Glutamatergic neuron (in vitro differentiated cells): ENCODE data around the gene CENPK. TPM values are rescaled to one million over a fixed set of nuclear protein-coding genes. Genes with fewer than 3 reads are reported as not detected.

Source experiments
- DNase-seq: peaks from one replicate; pipeline ENCODE4 v3.0.0; 2022
- H3K27ac Mint-ChIP-seq: one replicate; pipeline ENCODE4 v1.8.0; 2020; ENCODE audit warnings: mild to moderate bottlenecking, mixed read lengths, inconsistent platforms; ENCODE audit not compliant: unreplicated experiment
- H3K27me3 Mint-ChIP-seq: one replicate; pipeline ENCODE4 v1.8.0; 2020; ENCODE audit warnings: mild to moderate bottlenecking, moderate library complexity, mixed read lengths, inconsistent platforms; ENCODE audit not compliant: unreplicated experiment
- H3K36me3 Mint-ChIP-seq: one replicate; pipeline ENCODE4 v1.8.0; 2020; ENCODE audit warnings: mild to moderate bottlenecking, mixed read lengths, inconsistent platforms; ENCODE audit not compliant: unreplicated experiment
- H3K4me1 Mint-ChIP-seq: one replicate; pipeline ENCODE4 v1.8.0; 2020; ENCODE audit warnings: mild to moderate bottlenecking, low read depth, mixed read lengths, inconsistent platforms; ENCODE audit not compliant: unreplicated experiment
- H3K4me3 Mint-ChIP-seq: one replicate; pipeline ENCODE4 v1.8.0; 2020; ENCODE audit warnings: mild to moderate bottlenecking, mixed read lengths, inconsistent platforms; ENCODE audit not compliant: unreplicated experiment
- H3K9me3 Mint-ChIP-seq: one replicate; pipeline ENCODE4 v1.8.0; 2020; ENCODE audit warnings: mild to moderate bottlenecking, moderate library complexity, mixed read lengths, inconsistent platforms; ENCODE audit not compliant: unreplicated experiment
- total RNA-seq: library from RNA; stranded (reverse); fragmentation: NEBNext Ultra II Directional; extraction: Animal tissue kit (Norgen Biotek cat#: 25700); gene quantifications from one replicate; pipeline ENCODE4 v1.2.1, GENCODE V29; 2021; ENCODE audit not compliant: unreplicated experiment
- TF ChIP-seq, protein P1 (sequence below): fragments of 200-600 bp; sonication (generic); IDR thresholded peaks from one replicate; pipeline ENCODE4 v1.5.0; 2021; ENCODE audit not compliant: partially characterized antibody, unreplicated experiment

Gene CENPK
- total RNA-seq, 1 donor from 2014 or later: 11.9 TPM

DNA sequence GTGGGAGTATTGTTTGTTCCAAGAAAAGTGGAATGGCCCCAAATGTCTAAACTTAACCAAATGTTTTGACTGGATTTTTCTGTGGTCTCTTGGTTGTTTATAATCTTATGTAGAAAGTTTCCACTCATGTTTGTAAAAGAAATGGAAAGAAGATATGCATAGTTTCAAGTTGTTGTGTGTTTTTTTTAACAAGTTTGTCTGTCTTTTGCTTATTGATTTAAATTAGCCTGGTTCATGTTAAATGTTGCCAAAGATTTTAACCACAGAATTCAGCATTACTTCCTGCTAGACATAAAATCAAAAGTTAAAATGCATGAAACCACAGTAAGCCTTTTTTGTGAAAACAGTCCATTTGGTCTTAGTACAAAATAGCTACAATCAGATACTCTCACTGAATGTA lies 14.2 kb upstream of the CENPK start:
- no peak overlapping the region for H3K4me3 Mint-ChIP-seq
- TF ChIP-seq, protein P1, sequence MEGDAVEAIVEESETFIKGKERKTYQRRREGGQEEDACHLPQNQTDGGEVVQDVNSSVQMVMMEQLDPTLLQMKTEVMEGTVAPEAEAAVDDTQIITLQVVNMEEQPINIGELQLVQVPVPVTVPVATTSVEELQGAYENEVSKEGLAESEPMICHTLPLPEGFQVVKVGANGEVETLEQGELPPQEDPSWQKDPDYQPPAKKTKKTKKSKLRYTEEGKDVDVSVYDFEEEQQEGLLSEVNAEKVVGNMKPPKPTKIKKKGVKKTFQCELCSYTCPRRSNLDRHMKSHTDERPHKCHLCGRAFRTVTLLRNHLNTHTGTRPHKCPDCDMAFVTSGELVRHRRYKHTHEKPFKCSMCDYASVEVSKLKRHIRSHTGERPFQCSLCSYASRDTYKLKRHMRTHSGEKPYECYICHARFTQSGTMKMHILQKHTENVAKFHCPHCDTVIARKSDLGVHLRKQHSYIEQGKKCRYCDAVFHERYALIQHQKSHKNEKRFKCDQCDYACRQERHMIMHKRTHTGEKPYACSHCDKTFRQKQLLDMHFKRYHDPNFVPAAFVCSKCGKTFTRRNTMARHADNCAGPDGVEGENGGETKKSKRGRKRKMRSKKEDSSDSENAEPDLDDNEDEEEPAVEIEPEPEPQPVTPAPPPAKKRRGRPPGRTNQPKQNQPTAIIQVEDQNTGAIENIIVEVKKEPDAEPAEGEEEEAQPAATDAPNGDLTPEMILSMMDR: no peak
- H3K27ac Mint-ChIP-seq: no peak overlapping the region
- H3K27me3 Mint-ChIP-seq: no peaks in the 10 kb centered on the region
- no peaks in the 10 kb centered on the region for H3K9me3 Mint-ChIP-seq
- H3K36me3 Mint-ChIP-seq: no peaks in the 10 kb centered on the region
- H3K4me1 Mint-ChIP-seq: no peaks in the 10 kb centered on the region
- DNase-seq: no peak

DNA sequence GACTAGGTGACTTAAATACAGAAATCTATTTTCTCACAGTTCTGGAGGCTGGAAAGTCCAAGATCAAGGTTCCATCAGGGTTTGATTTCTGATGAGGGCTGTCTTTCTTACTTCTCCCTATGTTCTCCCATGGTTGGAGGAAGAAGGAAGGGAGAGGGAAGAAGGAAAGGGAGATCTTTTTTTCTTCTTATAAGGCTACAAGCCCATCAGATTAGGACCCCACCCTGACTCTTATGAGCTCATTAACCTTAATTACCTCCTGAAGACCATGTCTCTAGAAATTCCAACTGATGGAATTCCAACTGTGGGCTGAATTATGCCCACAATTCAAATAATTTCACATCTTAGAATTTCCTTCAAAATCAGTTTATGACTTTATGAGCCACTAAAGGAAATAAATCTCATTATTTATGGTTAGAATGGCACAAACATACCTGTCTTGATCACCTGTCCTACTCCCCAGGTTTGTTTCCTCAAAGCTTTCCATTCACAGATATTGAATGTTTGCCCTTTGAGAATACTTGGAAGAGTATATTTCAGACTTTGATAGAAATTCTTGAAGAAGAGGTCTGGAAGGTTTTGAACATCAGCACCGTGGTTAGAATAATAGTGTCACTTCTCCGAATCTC lies 7.7 kb upstream of the CENPK start:
- Mint-ChIP-seq H3K9me3 (no peaks in the 10 kb centered on the region), H3K36me3 (no peaks in the 10 kb centered on the region)

DNA sequence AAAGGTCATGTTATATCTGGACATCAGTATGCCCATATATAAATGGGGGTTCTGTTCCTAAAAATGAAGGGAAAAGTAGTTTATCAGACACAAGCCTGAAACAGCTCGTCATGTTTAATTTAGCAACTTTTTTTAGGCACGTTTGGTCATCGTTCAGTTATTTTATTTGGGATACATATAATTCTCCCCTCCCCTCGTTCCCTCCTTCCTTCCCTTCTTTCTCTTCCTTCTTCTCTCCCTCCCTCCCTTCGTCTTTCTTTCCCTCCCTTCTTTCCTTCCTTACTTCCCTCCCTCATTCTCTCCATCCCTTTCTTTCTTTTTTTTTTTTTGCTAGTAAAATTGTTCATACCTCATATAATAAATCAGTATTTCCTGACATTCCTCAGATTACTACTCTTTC lies 3.5 kb upstream of the CENPK start:
- H3K4me1 Mint-ChIP-seq: peaks cover 11% of the 10 kb centered on the region
- no peak overlapping the region for H3K27ac Mint-ChIP-seq
- TF ChIP-seq, protein P1: no peak
- peaks cover 4% of the 10 kb centered on the region for H3K27me3 Mint-ChIP-seq
- H3K4me3 Mint-ChIP-seq: no peak overlapping the region
- H3K36me3 Mint-ChIP-seq: no peaks in the 10 kb centered on the region
- H3K9me3 Mint-ChIP-seq: peaks cover 5% of the 10 kb centered on the region
- no peak for DNase-seq

More for the DNA sequence above, 7.7 kb upstream of the CENPK start:
- no peak for DNase-seq
- Mint-ChIP-seq H3K27ac (no peak overlapping the region), H3K27me3 (no peaks in the 10 kb centered on the region), H3K4me1 (no peaks in the 10 kb centered on the region), H3K4me3 (no peak overlapping the region)
- TF ChIP-seq, protein P1: no peak

DNA sequence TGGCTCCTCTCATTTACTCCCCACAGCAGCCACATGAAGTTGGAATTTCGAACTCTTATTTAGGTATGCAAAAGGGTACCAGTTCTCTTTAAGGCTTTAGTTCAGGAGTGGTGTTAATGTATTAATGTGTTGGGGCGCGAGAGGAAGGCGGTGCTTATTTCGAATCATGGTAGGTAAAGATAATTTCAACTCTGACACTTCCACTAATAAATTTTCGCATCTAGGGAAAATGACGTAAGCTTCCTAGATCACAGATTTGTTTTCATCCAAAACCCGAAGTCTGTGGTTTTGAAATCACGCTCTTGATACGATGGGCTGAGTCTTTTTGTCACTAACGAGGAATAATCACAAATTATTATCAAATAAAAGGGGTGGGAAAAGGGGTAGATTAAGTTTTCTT lies 809 bp upstream of the CENPK start:
- H3K27me3 Mint-ChIP-seq: peaks cover 4% of the 10 kb centered on the region
- H3K4me1 Mint-ChIP-seq: peaks cover 11% of the 10 kb centered on the region
- TF ChIP-seq, protein P1: no peak
- H3K36me3 Mint-ChIP-seq: no peaks in the 10 kb centered on the region
- H3K4me3 Mint-ChIP-seq: peak overlapping the region; percentile 100
- peak overlapping the region; percentile 100 for H3K27ac Mint-ChIP-seq
- DNase-seq: no peak
- H3K9me3 Mint-ChIP-seq: peaks cover 5% of the 10 kb centered on the region

DNA sequence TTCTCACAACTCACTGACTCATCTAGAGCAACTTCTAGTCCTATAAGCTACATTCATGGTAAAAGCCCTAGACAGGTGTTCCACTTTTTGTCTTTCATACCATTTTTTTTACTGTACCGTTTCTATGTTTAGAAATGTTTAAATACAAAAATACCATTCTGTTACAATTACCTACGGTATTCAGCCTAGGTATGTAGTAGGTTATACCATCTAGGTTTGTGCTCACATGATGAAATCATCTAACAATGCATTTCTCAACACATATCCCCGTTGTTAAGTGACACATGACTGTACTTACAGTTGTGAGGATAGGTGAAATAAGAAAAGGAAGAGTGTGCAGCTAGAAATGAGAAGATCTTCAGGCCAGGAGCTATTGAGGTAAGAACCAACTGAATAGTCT lies 6.2 kb downstream of the CENPK start:
- H3K4me3 Mint-ChIP-seq: no peak overlapping the region
- TF ChIP-seq, protein P1: no peak
- no peak overlapping the region for H3K27ac Mint-ChIP-seq
- no peaks in the 10 kb centered on the region for H3K36me3 Mint-ChIP-seq
- no peaks in the 10 kb centered on the region for H3K9me3 Mint-ChIP-seq
- no peaks in the 10 kb centered on the region for H3K4me1 Mint-ChIP-seq
- H3K27me3 Mint-ChIP-seq: no peaks in the 10 kb centered on the region
- DNase-seq: no peak
